Right lobe of liver (tissue), 4 donors: ENCODE measurements around the gene ARHGAP27.

Experiments used
- POLR2A ChIP-seq: fragments of 450-650 bp; IDR thresholded peaks from one replicate; pipeline ENCODE4 v1.6.1; 2017; ENCODE audit warnings: antibody characterized with exemption, mild to moderate bottlenecking
- TF ChIP-seq, protein P1 (sequence below), 4 donors: fragments of 200-600 bp in 3 of 4; fragments of 450-650 bp in 1 of 4; IDR thresholded peaks; one replicate each; pipeline versions ENCODE4 v1.5.1 to v1.8.0; 2016 to 2022; ENCODE audit warnings: antibody characterized with exemption in 4 of 4, mild to moderate bottlenecking in 2 of 4
- donor health status: DM: no; HTN: no; CAD: no.
- donor health status: DM: no; HTN: no; CAD: no.
- donor health status: DM: no; HTN: yes; CAD: no.

DNA sequence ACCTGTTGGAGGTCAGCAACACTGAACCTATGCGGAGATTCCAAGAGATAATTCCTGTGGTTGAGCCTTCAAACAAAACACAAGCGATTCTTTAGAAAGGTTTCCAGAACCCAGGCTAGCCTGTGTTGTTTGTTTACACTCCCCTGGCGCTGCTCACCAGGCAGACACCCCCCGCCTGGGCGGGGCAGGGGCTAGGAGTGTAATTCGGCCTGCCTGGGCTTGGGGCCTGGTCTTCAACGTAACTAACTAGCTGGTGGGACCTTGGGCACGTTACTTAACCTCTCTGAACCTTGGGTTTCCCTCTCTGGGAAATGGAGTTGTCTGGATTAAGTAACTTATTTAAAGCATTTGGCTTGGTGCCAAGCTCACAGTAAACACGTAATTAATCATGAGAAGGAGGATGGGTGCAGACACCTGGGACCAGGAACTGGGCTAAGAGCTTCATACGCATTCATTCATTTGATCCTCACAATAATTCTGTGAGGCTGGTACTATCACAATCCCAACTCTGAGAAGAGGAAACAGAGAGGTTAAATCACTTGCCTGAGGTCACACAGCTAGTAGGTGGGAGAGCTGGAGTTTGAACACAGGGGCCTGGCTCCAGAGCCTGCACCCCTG is 7.6 kb upstream of the ARHGAP27 start:
- TF ChIP-seq, protein P1, sequence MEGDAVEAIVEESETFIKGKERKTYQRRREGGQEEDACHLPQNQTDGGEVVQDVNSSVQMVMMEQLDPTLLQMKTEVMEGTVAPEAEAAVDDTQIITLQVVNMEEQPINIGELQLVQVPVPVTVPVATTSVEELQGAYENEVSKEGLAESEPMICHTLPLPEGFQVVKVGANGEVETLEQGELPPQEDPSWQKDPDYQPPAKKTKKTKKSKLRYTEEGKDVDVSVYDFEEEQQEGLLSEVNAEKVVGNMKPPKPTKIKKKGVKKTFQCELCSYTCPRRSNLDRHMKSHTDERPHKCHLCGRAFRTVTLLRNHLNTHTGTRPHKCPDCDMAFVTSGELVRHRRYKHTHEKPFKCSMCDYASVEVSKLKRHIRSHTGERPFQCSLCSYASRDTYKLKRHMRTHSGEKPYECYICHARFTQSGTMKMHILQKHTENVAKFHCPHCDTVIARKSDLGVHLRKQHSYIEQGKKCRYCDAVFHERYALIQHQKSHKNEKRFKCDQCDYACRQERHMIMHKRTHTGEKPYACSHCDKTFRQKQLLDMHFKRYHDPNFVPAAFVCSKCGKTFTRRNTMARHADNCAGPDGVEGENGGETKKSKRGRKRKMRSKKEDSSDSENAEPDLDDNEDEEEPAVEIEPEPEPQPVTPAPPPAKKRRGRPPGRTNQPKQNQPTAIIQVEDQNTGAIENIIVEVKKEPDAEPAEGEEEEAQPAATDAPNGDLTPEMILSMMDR (IDR thresholded peaks at IDR 0.05) = no peak
- no peak for TF ChIP-seq POLR2A
